SU-DHL-6 (cell line): ENCODE results near the gene SLC7A8.

ENCODE experiments used
- CTCF ChIP-seq: fragments of 200-600 bp; sonication (generic); IDR thresholded peaks from one replicate; pipeline ENCODE4 v1.5.1; 2017; ENCODE audit warnings: antibody characterized with exemption, mild to moderate bottlenecking, low read length, moderate library complexity; ENCODE audit not compliant: insufficient read depth, poor library complexity, severe bottlenecking
- EZH2phosphoT487 ChIP-seq: fragments of 200-600 bp; sonication (generic), shearing (Covaris generic); conservative IDR thresholded peaks from 2 replicates; pipeline ENCODE4 v1.6.1; 2018; ENCODE audit warnings: mild to moderate bottlenecking, antibody characterized with exemption, low read length, moderate library complexity, mixed read lengths

GRCh38 chr14:23118506-23119362 lies 64.7 kb downstream of the SLC7A8 start, which contains the start of gene CEBPE:
- no peak for TF ChIP-seq EZH2phosphoT487
- TF ChIP-seq CTCF = no peak
